BJ (cell line): ENCODE data around the gene MTTP. TPM values are rescaled to one million over a fixed set of nuclear protein-coding genes. Genes with fewer than 3 reads are reported as not detected.

Source experiments
- CTCF ChIA-PET: fragments of 350-600 bp; formaldehyde crosslinking; extraction: SDS; loops from one replicate; lab custom pipeline; 2021; ENCODE audit warnings: antibody characterized with exemption, inconsistent platforms; lab: Yijun Ruan, JAX
- POLR2A ChIA-PET: fragments of 300-600 bp; sonication (Branson Sonifier 250); formaldehyde crosslinking; extraction: SDS; loops from one replicate; lab custom pipeline; 2021; ENCODE audit warnings: antibody characterized with exemption; lab: Charles Lee
- DNase-seq: peaks from one replicate; pipeline ENCODE4 v3.0.0-alpha.2; 2011; ENCODE audit warnings: low read depth
- H3K27me3 ChIP-seq: 2 replicates; pipeline ENCODE4 v1.6.0; 2011; ENCODE audit warnings: low read length; ENCODE audit not compliant: control insufficient read depth, insufficient read depth
- H3K36me3 ChIP-seq: 2 replicates; pipeline ENCODE4 v1.5.1; 2011; ENCODE audit warnings: low read length; ENCODE audit not compliant: control insufficient read depth, insufficient read depth
- H3K4me3 ChIP-seq: 2 replicates; pipeline ENCODE4 v1.5.1; 2011; ENCODE audit warnings: low read depth, mild to moderate bottlenecking, control low read depth, low read length
- polyA plus RNA-seq: library from polyadenylated mRNA; depleted of rRNA; stranded (reverse); fragments of >200 nt; gene quantifications from 2 replicates; pipeline ENCODE4 v1.2.3, GENCODE V29; 2011
- TF ChIP-seq, protein P1 (sequence below): IDR thresholded peaks from 2 replicates; pipeline ENCODE4 v1.5.1; 2011; ENCODE audit warnings: low read depth, mild to moderate bottlenecking, control low read depth, inconsistent platforms, low read length, moderate library complexity; ENCODE audit not compliant: insufficient read depth

Gene MTTP
- polyA plus RNA-seq, 1 experiment: not detected

DNA sequence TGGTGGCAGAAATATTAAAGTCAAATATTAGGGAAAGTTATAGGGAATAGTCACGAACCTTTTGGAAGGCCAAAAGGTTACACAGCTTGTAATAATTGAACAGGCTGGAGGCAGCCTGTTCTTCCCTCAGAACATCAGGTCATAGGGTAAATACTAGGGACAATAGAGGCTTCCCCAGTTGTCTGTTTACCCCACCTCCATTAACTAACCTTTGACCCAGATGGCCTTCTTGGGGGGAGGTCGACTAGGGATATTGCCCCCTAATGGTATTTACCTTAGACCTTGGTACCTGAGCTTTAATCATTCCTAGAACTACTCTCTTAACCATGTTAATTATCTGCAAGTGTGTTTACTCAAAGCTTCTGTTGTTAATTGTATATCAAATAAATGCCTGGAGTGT, 37.8 kb upstream of the MTTP start:
- POLR2A ChIA-PET: no interaction called here
- CTCF ChIA-PET: interaction anchor here (1.0 kb wide), 1 partner anchor 16 kb away, joined by 3 read pairs; no protein-coding TSS in a partner anchor
- no peak overlapping the region for H3K4me3 ChIP-seq
- no peaks in the 10 kb centered on the region for H3K27me3 ChIP-seq
- DNase-seq: no peak
- no peaks in the 10 kb centered on the region for H3K36me3 ChIP-seq
- TF ChIP-seq, protein P1, sequence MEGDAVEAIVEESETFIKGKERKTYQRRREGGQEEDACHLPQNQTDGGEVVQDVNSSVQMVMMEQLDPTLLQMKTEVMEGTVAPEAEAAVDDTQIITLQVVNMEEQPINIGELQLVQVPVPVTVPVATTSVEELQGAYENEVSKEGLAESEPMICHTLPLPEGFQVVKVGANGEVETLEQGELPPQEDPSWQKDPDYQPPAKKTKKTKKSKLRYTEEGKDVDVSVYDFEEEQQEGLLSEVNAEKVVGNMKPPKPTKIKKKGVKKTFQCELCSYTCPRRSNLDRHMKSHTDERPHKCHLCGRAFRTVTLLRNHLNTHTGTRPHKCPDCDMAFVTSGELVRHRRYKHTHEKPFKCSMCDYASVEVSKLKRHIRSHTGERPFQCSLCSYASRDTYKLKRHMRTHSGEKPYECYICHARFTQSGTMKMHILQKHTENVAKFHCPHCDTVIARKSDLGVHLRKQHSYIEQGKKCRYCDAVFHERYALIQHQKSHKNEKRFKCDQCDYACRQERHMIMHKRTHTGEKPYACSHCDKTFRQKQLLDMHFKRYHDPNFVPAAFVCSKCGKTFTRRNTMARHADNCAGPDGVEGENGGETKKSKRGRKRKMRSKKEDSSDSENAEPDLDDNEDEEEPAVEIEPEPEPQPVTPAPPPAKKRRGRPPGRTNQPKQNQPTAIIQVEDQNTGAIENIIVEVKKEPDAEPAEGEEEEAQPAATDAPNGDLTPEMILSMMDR: no peak

DNA sequence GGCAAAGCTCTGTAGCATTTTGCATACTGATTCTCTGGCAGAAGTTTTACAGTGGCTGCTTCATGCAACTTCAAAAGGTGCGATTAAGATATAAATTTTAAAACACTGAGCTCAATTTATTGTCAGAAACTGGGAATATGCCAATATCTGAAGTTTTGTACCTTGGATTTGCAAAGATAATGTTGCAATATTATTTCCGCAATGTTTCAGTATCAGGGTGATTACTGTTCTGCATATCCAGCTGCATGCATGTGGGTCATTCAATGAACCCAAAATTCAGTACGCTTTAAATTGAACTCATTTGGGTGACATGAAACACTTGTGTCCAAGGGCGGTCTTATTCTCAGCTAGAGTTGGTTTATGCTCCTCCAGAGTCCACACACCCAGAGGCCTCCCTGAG, 37.0 kb upstream of the MTTP start:
- ChIA-PET POLR2A (no interaction called here), CTCF (no interaction called here)
- TF ChIP-seq, protein P1: no peak
- no peak for DNase-seq
- Histone ChIP-seq H3K36me3 (no peaks in the 10 kb centered on the region), H3K27me3 (no peaks in the 10 kb centered on the region), H3K4me3 (no peak overlapping the region)

DNA sequence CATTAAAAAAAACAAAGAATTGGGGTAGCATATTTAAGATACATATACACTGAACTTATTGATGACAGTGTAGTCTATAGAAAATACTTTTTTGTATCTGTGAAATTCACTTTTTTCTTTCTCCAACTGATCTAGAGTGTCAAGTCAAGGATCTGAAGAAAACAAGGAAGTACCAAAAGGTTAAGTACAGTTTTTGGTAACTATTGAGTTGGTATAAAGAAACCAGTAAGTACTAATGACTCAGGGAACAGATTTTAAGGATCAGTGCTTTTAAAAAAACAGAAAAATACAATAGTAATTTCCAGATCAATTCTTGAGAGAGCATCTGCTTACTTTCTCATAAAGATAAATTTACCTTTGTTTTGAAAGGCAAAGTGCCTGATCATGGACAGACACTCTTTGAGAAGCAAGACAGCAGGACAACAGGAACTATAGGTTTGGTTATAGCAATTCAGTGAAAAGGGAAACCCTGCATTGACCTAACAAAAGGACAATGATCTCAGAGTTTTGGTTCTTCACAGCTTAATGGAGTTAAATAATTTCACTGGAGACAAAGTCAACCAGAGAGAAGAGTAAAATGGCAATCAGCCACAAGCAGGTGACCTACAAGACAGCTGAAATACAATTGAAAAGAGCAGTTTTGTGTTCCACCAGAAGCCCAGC, 34.2 kb upstream of the MTTP start:
- TF ChIP-seq, protein P1: no peak
- H3K36me3 ChIP-seq: no peaks in the 10 kb centered on the region
- no peaks in the 10 kb centered on the region for H3K27me3 ChIP-seq
- ChIA-PET CTCF (no interaction called here), POLR2A (no interaction called here)
- no peak for DNase-seq
- no peak overlapping the region for H3K4me3 ChIP-seq

DNA sequence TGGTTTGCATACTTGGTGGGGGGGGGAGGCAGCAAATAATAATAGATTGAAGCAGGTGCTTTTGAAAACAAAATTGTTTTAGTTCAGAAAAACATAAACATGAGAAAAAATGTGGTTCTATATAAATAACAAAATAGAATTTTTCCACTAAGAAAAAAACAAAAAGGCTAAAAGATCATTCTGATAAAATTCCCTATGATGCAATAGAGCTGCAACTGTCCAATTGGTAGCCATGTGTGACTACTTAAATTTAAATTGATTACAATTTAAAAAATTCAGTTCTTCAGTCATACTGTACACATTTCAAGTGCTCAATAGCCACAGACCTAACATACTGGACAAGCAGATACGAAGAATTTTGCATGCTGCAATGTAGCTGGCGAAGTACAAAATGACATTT, 21.8 kb upstream of the MTTP start:
- TF ChIP-seq, protein P1: no peak
- CTCF ChIA-PET: interaction anchor here (0.7 to 1.6 kb wide), 2 partner anchors 16 to 19 kb away, joined by 3 read pairs; no protein-coding TSS in a partner anchor
- no peaks in the 10 kb centered on the region for H3K27me3 ChIP-seq
- H3K4me3 ChIP-seq: no peak overlapping the region
- POLR2A ChIA-PET: no interaction called here
- no peaks in the 10 kb centered on the region for H3K36me3 ChIP-seq
- no peak for DNase-seq

DNA sequence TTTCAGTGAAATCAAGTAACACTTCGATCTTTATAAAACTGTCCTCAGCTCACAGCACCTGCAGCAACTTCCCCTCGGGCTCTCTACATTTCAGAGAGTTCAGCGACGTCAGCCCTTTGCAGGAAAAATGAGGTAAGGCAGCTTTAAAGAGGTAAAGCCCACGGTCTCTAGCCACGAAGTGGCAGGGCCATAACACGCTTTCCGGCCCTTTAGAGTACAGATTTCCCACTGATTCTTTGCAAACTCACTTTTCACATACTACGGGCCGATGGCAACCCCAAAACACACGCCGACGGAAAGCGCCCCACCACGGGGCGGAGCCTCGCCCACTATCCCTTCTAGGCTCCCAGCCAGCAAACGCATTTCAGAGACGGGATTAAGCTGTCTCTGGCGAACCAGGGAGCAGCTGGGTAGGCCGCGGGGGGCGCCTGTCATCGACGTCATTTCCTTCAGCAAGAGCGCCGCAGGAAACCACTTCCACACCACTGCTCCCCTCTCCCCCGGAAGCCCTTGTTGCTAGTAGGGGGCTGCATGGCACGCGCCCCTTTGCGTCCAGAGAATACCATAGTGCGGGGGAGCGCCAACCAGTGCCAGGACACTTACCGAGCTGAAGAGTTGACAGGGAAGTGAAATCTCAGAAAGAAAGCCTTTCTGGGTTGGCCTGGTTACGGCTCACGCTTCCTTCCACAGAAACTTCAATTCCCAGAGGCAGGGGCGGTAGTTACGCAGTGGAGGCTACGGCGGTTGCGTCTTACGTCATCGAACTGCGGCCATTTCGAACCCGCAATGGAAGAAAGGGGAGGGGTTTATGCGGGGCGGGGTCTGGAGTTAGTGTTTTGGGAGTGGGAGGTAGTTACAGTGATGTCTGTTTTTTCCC, 11.1 kb upstream of the MTTP start, which contains the start of gene TRMT10A:
TSS of gene TRMT10A (minus strand) at position 730 of the 877 bp plus-strand sequence. CDS start 4,701 bp downstream, outside the sequence.
- H3K27me3 ChIP-seq: no peaks in the 10 kb centered on the region
- DNase-seq: peak; percentile 82
- H3K4me3 ChIP-seq: peak within 1 kb of the TSS; percentile 67
- TF ChIP-seq, protein P1: no peak
- CTCF ChIA-PET: interaction anchor here (1.3 to 2.7 kb wide), 3 partner anchors 245 to 385 kb away, joined by 4 to 19 read pairs (median 4); no protein-coding TSS in a partner anchor
- H3K36me3 ChIP-seq: no peaks in the 10 kb centered on the region
- POLR2A ChIA-PET: interaction anchor here (0.5 to 0.6 kb wide), 3 partner anchors 13 to 602 kb away, joined by 3 to 5 read pairs (median 3); no protein-coding TSS in a partner anchor
